BE2C (cell line): ENCODE measurements around the gene PHACTR3.

Source experiments
- DNase-seq: peaks from one replicate; pipeline ENCODE4 v3.0.0-alpha.2; 2020
- H3K27me3 ChIP-seq: fragments of 250-450 bp; sonication (Bioruptor Pico); 2 replicates; pipeline ENCODE4 v1.5.1; 2020; ENCODE audit warnings: mild to moderate bottlenecking
- H3K36me3 ChIP-seq: fragments of 250-450 bp; sonication (Bioruptor Pico); 2 replicates; pipeline ENCODE4 v1.5.1; 2020; ENCODE audit warnings: mild to moderate bottlenecking
- H3K4me1 ChIP-seq: fragments of 250-450 bp; sonication (Bioruptor Pico); 2 replicates; pipeline ENCODE4 v1.5.1; 2020
- H3K4me3 ChIP-seq: 2 replicates; pipeline ENCODE4 v1.5.1; 2011; ENCODE audit warnings: low read depth, low read length
- H3K9me3 ChIP-seq: fragments of 250-450 bp; sonication (Bioruptor Pico); 2 replicates; pipeline ENCODE4 v1.5.1; 2020
- TF ChIP-seq, protein P1 (sequence below): IDR thresholded peaks from 2 replicates; pipeline ENCODE4 v1.5.1; 2012; ENCODE audit warnings: mild to moderate bottlenecking, low read depth, low read length

Gene PHACTR3

DNA sequence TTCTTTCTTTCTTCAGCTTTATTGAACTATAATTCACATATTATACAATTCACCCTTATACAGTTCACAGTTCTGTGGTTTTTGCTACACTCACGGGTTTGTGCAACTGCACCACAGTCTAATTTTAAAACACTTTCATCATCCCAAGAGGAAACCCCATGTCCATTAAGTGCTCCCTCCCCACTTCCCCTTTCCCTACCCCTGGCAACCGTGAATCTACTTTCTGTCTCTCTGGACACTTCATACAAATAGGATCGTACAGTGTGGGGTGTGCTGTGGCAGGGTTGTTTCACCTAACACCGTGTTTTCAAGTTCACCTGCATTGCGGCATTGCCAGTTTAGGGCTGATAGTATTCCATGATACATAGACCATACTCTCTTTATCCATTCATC lies 118.8 kb downstream of the PHACTR3 start:
- Histone ChIP-seq H3K4me3 (no peak overlapping the region), H3K27me3 (no peaks in the 10 kb centered on the region), H3K9me3 (no peaks in the 10 kb centered on the region), H3K4me1 (no peaks in the 10 kb centered on the region), H3K36me3 (no peaks in the 10 kb centered on the region)
- DNase-seq = no peak
- TF ChIP-seq, protein P1, sequence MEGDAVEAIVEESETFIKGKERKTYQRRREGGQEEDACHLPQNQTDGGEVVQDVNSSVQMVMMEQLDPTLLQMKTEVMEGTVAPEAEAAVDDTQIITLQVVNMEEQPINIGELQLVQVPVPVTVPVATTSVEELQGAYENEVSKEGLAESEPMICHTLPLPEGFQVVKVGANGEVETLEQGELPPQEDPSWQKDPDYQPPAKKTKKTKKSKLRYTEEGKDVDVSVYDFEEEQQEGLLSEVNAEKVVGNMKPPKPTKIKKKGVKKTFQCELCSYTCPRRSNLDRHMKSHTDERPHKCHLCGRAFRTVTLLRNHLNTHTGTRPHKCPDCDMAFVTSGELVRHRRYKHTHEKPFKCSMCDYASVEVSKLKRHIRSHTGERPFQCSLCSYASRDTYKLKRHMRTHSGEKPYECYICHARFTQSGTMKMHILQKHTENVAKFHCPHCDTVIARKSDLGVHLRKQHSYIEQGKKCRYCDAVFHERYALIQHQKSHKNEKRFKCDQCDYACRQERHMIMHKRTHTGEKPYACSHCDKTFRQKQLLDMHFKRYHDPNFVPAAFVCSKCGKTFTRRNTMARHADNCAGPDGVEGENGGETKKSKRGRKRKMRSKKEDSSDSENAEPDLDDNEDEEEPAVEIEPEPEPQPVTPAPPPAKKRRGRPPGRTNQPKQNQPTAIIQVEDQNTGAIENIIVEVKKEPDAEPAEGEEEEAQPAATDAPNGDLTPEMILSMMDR = no peak

DNA sequence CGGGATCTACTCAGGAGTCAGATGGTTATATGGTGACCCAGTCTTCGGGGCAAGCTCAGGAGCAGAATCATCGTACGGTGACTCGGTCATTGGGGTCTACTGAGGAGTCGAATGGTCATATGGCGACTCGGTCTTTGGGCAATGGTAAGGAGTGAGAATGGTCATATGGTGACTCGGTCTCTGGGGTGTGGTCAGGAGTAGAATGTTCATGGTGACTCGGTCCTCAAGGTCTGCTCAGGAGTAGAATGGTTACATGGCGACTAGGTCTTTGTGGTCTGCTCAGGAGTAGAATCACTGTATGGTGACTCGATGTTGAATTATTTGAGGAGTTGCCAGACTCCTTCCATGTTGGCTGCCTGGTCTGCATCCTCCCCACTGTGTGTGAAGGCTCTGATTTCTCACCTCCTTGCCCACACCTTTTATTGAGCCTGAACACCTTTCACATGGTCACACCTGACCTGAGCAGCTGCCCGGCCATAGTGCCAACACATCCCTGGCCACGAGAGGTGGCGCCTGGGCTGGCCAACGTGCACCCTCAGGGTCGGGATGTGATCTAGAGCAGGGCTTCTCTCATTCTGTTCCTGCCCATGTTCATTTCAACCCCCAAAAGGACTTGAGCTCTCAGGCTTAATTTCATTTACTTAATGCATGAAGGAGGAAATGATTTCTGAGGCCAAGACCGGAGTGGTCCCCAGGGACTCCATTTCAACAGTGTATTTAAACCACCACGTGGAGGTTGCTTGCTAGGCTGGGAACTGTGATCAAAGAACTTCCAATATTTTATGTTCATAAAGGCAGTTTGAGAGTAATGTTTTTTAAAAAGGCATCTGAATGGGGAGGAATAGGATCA lies 119.5 kb downstream of the PHACTR3 start:
- TF ChIP-seq, protein P1 = no peak
- Histone ChIP-seq H3K4me3 (no peak overlapping the region), H3K4me1 (no peaks in the 10 kb centered on the region), H3K9me3 (no peaks in the 10 kb centered on the region), H3K27me3 (no peaks in the 10 kb centered on the region), H3K36me3 (no peaks in the 10 kb centered on the region)
- DNase-seq = no peak

DNA sequence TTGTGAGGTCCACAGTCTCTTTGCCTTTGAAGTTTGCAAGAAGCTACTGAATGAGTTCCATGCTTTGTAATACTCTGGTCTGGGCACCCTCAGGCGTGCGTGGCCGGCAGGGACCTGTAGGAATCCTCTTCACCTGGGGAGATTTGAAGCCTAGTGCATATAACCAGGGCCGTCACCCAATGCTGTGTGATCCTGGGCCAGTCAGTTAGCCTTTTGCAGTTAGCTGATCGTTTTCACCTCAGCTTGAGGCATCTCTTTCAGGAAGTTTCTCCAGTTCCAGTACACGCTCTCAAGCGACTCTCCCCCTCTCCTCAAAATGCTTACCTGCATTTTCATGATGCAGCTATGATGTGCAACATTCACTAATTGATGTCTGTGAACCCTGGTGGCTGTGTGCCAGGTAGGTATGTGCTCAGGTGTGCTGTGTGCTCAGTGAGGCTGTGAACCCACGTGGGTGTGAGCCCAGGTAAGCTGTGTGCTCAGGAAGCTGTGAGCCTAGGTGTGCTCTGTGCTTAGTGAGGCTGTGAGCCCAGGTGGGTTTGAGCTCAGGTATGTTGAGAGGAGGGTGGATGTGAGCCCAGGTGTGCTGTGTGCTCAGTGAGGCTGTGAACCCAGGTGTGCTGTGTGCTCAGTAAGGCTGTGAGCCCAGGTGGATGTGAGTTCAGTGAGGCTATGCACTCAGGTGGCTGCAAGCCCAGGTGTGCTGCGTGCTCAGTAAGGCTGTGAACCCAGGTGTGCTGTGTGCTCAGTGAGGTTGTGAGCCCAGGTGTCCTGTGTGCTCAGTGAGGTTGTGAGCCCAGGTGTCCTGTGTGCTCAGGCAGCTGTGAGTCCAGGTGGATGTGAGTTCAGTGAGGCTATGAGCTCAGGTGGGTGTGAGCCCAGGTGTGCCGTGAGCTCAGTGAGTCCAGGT lies 120.4 kb downstream of the PHACTR3 start:
- H3K9me3 ChIP-seq = no peaks in the 10 kb centered on the region
- H3K36me3 ChIP-seq = no peaks in the 10 kb centered on the region
- no peaks in the 10 kb centered on the region for H3K27me3 ChIP-seq
- TF ChIP-seq, protein P1 = no peak
- H3K4me3 ChIP-seq = no peak overlapping the region
- no peaks in the 10 kb centered on the region for H3K4me1 ChIP-seq
- DNase-seq = no peak

DNA sequence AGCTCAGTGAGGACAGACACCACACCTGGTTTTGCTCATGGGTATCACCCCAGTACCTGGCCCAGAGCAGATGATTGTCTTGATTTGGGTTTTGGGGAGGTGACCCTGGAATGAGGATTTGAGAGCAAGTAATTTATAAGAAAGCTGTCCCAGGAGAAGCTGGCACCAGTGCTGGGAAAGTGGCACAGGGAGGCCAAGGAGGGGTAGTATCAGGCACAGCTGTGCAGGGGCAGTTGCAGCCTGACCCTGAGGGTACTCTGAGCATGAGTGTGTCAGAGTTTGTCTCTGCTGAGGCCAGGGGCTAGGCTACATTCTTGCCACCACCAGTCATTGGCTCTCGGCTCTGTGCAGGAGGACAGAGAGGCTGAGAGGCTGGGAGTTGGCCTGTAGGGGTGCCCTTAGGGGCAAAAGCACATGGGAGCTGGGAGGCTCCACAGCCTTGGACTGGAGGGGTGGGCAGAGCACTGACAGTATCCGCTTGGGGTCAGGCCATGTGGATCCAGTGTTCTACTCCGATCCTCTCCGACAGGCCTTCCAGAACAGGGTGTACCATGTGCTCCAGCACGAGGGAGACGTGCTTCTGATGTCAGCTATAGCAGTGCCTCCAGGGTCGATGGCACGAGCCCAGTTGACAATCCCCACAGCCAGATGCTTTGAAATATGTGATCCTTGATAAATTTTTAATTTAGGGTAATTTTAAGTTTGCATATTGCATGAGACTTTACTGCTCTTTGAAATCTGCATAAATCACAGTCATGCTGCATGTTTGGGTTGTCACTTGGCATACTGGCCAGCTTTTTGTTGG lies 121.3 kb downstream of the PHACTR3 start:
- TF ChIP-seq, protein P1 = no peak
- H3K9me3 ChIP-seq = no peaks in the 10 kb centered on the region
- DNase-seq = no peak
- no peaks in the 10 kb centered on the region for H3K27me3 ChIP-seq
- no peak overlapping the region for H3K4me3 ChIP-seq
- H3K36me3 ChIP-seq = no peaks in the 10 kb centered on the region
- no peaks in the 10 kb centered on the region for H3K4me1 ChIP-seq

DNA sequence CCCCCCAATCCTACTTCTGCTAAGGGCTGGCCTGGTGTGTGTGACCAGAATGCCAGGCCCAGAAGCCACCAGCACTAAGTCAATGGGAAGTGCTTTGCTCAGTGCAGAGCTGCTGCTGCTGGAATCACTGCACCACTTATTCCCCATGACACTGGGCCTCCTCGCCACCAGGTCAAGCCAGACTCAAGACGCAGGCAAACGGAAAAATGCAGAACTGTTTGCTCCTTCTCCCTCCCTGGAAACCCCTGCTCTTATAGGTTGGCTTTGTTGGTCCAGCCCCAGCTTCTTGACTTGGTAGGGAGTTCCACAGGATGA lies 121.9 kb downstream of the PHACTR3 start:
- no peak for DNase-seq
- H3K36me3 ChIP-seq = no peaks in the 10 kb centered on the region
- no peaks in the 10 kb centered on the region for H3K9me3 ChIP-seq
- TF ChIP-seq, protein P1 = no peak
- no peaks in the 10 kb centered on the region for H3K4me1 ChIP-seq
- H3K4me3 ChIP-seq = no peak overlapping the region
- H3K27me3 ChIP-seq = no peaks in the 10 kb centered on the region
